ENCODE results near the gene CAPN2. TPM values are rescaled to one million over a fixed set of nuclear protein-coding genes. Genes with fewer than 3 reads are reported as not detected.

CAPN2 gene
- total RNA-seq, 1 donor from 2014 or later, result 253 TPM

DNA sequence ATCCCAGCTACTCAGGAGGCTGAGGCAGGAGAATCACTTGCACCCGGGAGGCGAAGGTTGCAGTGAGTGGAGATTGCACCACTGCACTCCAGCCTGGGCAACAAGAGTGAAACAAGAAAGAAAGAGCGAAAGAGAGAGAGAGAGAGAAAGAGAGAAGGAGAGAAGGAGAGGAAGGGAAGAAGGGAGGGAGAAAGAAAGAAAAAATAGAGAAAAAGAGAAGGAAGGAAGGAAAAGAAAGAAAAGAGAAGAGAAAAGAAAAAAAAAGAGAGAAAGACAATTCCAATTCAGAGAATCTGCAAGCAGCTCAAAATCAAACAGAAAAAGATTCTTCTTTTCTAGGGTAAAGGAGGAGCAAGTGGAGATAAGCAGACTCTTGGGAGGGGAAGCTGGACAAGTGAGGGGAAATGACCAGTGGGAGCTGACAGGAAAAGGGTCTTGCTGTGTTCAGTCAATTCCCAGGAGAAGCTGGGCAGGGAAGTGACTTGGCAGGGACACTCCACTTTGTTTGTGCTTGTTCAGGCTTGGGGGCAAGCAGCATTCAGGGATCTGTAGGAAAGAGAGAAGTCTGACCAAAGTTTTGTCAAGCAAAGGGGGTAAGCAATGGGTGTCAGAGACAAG lies 3.6 kb upstream of the CAPN2 start:
- Histone ChIP-seq H3K4me1 (peaks cover 64% of the 10 kb centered on the region), H3K4me3 (no peak overlapping the region), H3K27ac (no peak overlapping the region), H3K27me3 (ENCODE audit: low read depth) (no peaks in the 10 kb centered on the region), H3K9me3 (no peaks in the 10 kb centered on the region), H3K36me3 (no peaks in the 10 kb centered on the region)
- ATAC-seq, result no peak
- TF ChIP-seq, protein P1, sequence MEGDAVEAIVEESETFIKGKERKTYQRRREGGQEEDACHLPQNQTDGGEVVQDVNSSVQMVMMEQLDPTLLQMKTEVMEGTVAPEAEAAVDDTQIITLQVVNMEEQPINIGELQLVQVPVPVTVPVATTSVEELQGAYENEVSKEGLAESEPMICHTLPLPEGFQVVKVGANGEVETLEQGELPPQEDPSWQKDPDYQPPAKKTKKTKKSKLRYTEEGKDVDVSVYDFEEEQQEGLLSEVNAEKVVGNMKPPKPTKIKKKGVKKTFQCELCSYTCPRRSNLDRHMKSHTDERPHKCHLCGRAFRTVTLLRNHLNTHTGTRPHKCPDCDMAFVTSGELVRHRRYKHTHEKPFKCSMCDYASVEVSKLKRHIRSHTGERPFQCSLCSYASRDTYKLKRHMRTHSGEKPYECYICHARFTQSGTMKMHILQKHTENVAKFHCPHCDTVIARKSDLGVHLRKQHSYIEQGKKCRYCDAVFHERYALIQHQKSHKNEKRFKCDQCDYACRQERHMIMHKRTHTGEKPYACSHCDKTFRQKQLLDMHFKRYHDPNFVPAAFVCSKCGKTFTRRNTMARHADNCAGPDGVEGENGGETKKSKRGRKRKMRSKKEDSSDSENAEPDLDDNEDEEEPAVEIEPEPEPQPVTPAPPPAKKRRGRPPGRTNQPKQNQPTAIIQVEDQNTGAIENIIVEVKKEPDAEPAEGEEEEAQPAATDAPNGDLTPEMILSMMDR (IDR thresholded peaks at IDR 0.05), result no peak
- DNase-seq, result no peak
- intact Hi-C loops (cut with DNase I), result no loop called here

DNA sequence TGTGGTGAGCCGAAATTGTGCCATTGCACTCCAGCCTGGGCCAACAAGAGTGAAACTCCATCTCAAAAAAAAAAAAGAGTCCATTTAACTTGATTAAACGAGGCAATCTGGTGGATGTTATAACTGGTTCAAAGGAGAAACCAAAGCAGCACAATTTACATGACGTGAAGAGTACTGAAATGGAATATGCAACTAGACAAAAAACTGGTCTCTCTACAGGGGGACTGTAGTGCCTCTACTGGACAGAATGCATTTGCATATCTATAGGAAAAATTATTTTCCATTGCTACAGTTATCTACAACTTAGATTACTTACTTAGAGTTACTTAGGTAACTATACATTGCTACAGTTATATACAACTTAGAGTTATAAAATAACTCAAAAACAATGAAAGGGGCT lies 2.7 kb upstream of the CAPN2 start:
- Histone ChIP-seq H3K4me3 (no peak overlapping the region), H3K4me1 (peaks cover 69% of the 10 kb centered on the region), H3K27me3 (ENCODE audit: low read depth) (no peaks in the 10 kb centered on the region), H3K9me3 (no peaks in the 10 kb centered on the region), H3K36me3 (no peaks in the 10 kb centered on the region), H3K27ac (no peak overlapping the region)
- ATAC-seq (no peak), DNase-seq (no peak)
- TF ChIP-seq, protein P1 (IDR thresholded peaks at IDR 0.05), result no peak
- intact Hi-C loops (cut with DNase I), result no loop called here

DNA sequence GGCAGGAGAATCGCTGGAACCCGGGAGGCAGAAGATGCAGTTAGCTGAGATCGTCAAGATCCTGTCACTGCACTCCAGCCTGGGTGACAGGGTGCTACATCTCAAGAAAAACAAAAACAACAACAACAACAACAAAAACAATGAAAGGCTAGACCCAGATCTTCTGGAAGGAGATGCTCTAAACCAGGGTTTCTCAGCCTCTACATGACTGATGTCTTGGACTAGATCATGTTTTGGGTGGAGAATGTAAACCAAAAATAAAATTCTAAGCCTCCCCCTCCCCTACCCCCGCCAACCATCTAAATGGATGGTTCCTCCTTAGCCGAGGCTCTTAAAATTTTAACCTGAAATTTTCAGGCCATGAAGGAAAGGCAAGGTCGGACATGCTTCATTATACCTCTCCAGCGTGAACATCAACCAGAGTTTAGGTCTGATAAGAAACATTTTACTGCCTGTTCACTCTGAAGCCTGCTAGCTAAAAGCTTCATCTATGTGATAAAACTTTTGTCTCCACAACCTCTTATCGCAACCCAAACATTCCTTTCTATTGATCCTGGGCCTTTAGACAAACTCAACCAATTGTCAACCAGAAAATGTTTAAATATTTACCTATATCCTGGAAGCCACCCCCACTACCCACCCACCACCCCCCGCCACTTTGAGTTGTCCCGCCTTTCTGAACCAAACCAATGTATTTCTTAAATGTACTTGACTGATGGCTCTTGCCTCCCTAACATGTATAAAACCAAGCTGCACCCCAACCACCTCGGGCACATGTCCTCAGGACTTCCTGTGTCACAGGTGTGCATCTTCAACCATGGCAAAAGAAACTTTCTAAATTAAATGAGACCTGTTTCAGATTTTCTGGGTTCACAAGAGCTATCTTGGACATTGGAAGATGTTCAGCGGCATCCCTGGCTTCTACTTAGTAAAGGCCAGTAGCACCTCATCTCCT lies 1.9 kb upstream of the CAPN2 start:
- Histone ChIP-seq H3K27me3 (ENCODE audit: low read depth) (no peaks in the 10 kb centered on the region), H3K9me3 (no peaks in the 10 kb centered on the region), H3K4me3 (no peak overlapping the region), H3K27ac (no peak overlapping the region), H3K4me1 (peaks cover 69% of the 10 kb centered on the region), H3K36me3 (no peaks in the 10 kb centered on the region)
- ATAC-seq (no peak), DNase-seq (no peak)
- TF ChIP-seq, protein P1 (IDR thresholded peaks at IDR 0.05), result no peak
- intact Hi-C loops (cut with DNase I), result loop anchor here (5.0 kb wide), 1 partner anchor 37 kb away; no protein-coding TSS in a partner anchor

DNA sequence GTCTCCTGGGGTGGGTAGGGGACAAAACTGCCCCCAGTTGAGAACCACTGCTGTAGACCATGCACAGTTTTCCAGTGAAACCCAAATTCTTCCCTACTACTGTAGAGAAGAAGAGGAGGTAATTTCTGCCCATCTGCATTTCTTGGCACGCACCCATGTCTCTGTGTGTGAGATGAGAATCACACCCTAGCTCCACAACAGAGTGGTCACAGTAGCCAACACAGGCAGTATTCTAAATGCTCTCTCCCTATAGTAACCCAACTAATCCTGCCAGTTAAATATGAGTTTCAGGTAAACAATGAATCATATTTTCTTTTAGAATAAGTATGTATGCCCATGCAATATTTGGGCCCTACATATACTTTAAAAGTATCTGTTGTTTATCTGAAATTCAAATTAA lies 1.2 kb upstream of the CAPN2 start:
- H3K36me3 ChIP-seq, result no peaks in the 10 kb centered on the region
- no peaks in the 10 kb centered on the region for H3K9me3 ChIP-seq
- TF ChIP-seq, protein P1 (IDR thresholded peaks at IDR 0.05), result no peak
- no peak overlapping the region for H3K4me3 ChIP-seq
- no peaks in the 10 kb centered on the region for H3K27me3 ChIP-seq (ENCODE audit: low read depth)
- DNase-seq (no peak), ATAC-seq (no peak)
- H3K4me1 ChIP-seq, result peaks cover 71% of the 10 kb centered on the region
- no peak overlapping the region for H3K27ac ChIP-seq
- intact Hi-C loops (cut with DNase I), result loop anchor here (5.0 kb wide), 1 partner anchor 36 kb away; no protein-coding TSS in a partner anchor

DNA sequence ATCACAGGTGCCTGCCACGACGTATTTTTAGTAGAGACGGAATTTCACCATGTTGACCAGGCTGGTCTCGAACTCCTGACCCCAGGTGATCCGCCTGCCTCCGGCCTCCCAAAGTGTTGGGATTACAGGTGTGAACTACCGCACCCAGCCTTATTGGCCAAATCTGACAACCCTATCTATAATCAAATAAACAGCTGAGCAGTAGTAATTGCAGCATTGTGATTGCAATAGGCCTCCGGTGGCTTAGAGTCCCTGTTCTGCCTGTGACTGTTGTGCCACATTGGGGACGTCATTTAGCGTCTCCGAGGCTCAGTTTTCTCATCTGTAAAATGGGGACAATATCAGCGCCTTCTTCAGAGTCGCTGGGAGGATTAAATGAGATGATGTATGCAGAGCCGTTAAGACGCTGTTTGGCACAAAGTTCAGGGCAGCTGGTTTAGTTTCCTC lies 569 bp upstream of the CAPN2 start:
- Histone ChIP-seq H3K4me1 (peaks cover 71% of the 10 kb centered on the region), H3K4me3 (peak overlapping the region; percentile 88), H3K27ac (peak overlapping the region; percentile 100), H3K27me3 (ENCODE audit: low read depth) (no peaks in the 10 kb centered on the region), H3K9me3 (no peaks in the 10 kb centered on the region), H3K36me3 (no peaks in the 10 kb centered on the region)
- DNase-seq (no peak), ATAC-seq (no peak)
- TF ChIP-seq, protein P1 (IDR thresholded peaks at IDR 0.05), result no peak
- intact Hi-C loops (cut with DNase I), result loop anchor here (5.0 kb wide), 1 partner anchor 36 kb away; no protein-coding TSS in a partner anchor

All from lower lobe of right lung (tissue), 2 donors.